ENCODE measurements around the gene MPPED2. TPM values are rescaled to one million over a fixed set of nuclear protein-coding genes. Genes with fewer than 3 reads are reported as not detected.

MPPED2 gene
- total RNA-seq, 5 donors from 2014 or later (not counting 1 experiment from before 2014, with no cell fraction given) = 0.58 to 8.1 (median 0.99) TPM

DNA sequence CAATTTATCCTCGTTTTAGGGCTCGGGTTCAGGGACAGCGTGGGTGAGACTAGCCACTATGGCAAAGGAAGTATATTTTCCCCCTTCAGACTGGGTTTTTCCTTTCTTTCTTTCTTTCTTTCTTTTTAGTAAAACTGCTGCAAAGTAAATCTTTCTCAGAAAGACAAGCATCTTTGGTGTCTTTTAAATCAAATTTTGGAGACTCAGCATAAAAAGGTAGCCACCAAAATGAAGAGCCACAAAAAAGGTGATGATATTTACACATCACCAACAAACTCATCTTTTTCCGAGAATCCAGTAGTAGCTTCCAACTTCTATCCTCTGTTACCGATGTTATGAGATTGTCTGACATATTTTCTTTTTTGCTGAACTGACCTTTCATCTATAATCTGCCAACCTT, 88.6 kb downstream of the MPPED2 start:
- WGBS (ENCODE audit: insufficient coverage) = 60% methylated on average over 1 of the region's 5 CpGs
- POLR2A ChIA-PET = no interaction called here
- Mint-ChIP-seq H3K36me3 (no peaks in the 10 kb centered on the region), H3K4me1 (no peaks in the 10 kb centered on the region), H3K27ac (no peak overlapping the region), H3K4me3 (no peak overlapping the region), H3K27me3 (no peaks in the 10 kb centered on the region), H3K9me3 (no peaks in the 10 kb centered on the region)
- Histone ChIP-seq H3K9me3 (no peaks in the 10 kb centered on the region), H3K27ac (ENCODE audit: low read length) (no peak overlapping the region), H3K27me3 (replicated peaks in 1 of 2; ENCODE audit: control insufficient read depth in 2 of 2, extremely low read depth in 1 of 2, insufficient read depth in 2 of 2, low read length in 1 of 2) (no peaks in the 10 kb centered on the region), H3K36me3 (ENCODE audit: control insufficient read depth in 2 of 2, extremely low read depth in 1 of 2, insufficient read depth in 1 of 2, low read length in 1 of 2) (no peaks in the 10 kb centered on the region), H3K4me1 (ENCODE audit: control insufficient read depth in 1 of 2, extremely low read depth in 1 of 2, insufficient read depth in 2 of 2, low read length in 2 of 2) (no peaks in the 10 kb centered on the region), H3K4me3 (ENCODE audit: control insufficient read depth in 1 of 2, extremely low read depth in 1 of 2, low read length in 1 of 2) (no peak overlapping the region)
- ATAC-seq (replicated peaks in 1 of 4) (no peak), DNase-seq (no peak)
- CTCF ChIA-PET = no interaction called here

DNA sequence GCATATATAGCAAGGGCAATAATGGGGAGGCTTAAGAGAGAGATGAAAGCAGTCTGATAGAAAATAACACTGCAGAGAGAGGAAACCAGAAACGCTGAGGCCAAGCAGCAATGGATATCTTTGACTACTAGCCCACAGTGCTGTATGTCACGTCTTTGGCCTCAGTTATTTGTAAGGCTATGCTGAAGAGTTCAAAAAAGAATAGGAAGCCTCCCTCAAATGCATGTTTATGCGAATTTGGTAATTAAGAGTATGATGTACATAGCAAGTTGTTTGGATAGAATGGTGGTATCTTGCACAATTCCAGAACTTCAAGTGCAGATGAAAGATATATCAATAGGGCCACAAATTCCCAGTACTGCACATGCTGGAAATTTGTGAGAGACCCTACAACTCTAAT, 89.2 kb downstream of the MPPED2 start:
- Histone ChIP-seq H3K36me3 (ENCODE audit: control insufficient read depth in 2 of 2, extremely low read depth in 1 of 2, insufficient read depth in 1 of 2, low read length in 1 of 2) (no peaks in the 10 kb centered on the region), H3K4me1 (ENCODE audit: control insufficient read depth in 1 of 2, extremely low read depth in 1 of 2, insufficient read depth in 2 of 2, low read length in 2 of 2) (no peaks in the 10 kb centered on the region), H3K9me3 (no peaks in the 10 kb centered on the region), H3K4me3 (ENCODE audit: control insufficient read depth in 1 of 2, extremely low read depth in 1 of 2, low read length in 1 of 2) (no peak overlapping the region), H3K27me3 (replicated peaks in 1 of 2; ENCODE audit: control insufficient read depth in 2 of 2, extremely low read depth in 1 of 2, insufficient read depth in 2 of 2, low read length in 1 of 2) (no peaks in the 10 kb centered on the region), H3K27ac (ENCODE audit: low read length) (no peak overlapping the region)
- H3K36me3 Mint-ChIP-seq = no peaks in the 10 kb centered on the region
- WGBS (ENCODE audit: insufficient coverage) = 58% methylated on average over 2 of the region's 3 CpGs
- no peaks in the 10 kb centered on the region for H3K9me3 Mint-ChIP-seq
- H3K4me3 Mint-ChIP-seq = no peak overlapping the region
- DNase-seq (no peak), ATAC-seq (replicated peaks in 1 of 4) (no peak)
- CTCF ChIA-PET = no interaction called here
- POLR2A ChIA-PET = no interaction called here
- no peak overlapping the region for H3K27ac Mint-ChIP-seq
- H3K27me3 Mint-ChIP-seq = no peaks in the 10 kb centered on the region
- no peaks in the 10 kb centered on the region for H3K4me1 Mint-ChIP-seq

DNA sequence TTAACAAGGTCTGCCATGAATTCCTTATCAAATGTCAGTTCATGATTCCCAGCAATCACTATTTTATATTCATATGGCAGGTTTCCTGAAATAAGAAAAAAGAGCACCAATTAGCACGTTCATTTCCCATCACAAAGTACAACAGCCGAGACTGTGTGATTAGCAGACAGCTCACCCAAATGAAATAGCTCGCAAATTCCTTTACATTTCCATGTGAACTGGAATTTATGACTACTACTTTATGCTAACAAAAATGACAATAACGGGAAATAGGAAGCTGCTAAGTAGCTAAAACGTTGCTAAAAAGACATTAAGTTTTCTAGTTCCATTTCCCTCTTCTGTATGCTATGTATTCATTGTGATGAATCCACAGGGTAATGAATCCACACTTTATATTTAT, 90.7 kb downstream of the MPPED2 start:
- CTCF ChIA-PET = no interaction called here
- no peak for DNase-seq

DNA sequence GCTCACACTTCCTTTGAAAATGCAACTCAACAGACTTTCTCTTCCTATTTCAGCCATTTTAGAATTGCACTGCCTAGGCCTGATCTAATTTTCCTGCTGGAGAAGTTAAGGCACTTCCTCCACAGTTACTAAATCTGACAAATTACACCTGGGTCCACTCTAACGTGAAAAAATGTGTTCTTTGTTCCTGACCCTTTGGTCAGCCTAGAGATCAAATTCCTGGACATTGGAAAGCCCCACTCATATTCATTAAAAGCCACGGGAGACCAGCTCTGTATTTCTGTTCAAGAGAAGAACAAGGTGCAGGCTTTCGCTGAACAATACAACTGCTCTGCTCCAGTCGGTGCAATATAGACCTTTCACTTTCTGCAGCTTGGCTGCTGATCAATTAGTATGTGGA, 96.6 kb downstream of the MPPED2 start:
- DNase-seq = no peak
- Mint-ChIP-seq H3K27me3 (peaks cover 2 to 4% of the 10 kb centered on the region in 2 donors), H3K9me3 (no peaks in the 10 kb centered on the region), H3K4me3 (no peak overlapping the region), H3K36me3 (no peaks in the 10 kb centered on the region), H3K27ac (no peak overlapping the region), H3K4me1 (no peaks in the 10 kb centered on the region)
- no peak overlapping the region for H3K4me3 ChIP-seq (ENCODE audit: control insufficient read depth in 1 of 2, extremely low read depth in 1 of 2, low read length in 1 of 2)
- no peak overlapping the region for H3K27ac ChIP-seq (ENCODE audit: low read length)
- 89% methylated on average over 1 of the region's 4 CpGs for WGBS (ENCODE audit: insufficient coverage)
- H3K4me1 ChIP-seq (ENCODE audit: control insufficient read depth in 1 of 2, extremely low read depth in 1 of 2, insufficient read depth in 2 of 2, low read length in 2 of 2) = no peaks in the 10 kb centered on the region
- ATAC-seq (replicated peaks in 1 of 4) = no peak
- ChIA-PET POLR2A (no interaction called here), CTCF (no interaction called here)
- no peaks in the 10 kb centered on the region for H3K9me3 ChIP-seq
- H3K27me3 ChIP-seq (replicated peaks in 1 of 2; ENCODE audit: control insufficient read depth in 2 of 2, extremely low read depth in 1 of 2, insufficient read depth in 2 of 2, low read length in 1 of 2) = no peaks in the 10 kb centered on the region
- H3K36me3 ChIP-seq (ENCODE audit: control insufficient read depth in 2 of 2, extremely low read depth in 1 of 2, insufficient read depth in 1 of 2, low read length in 1 of 2) = no peaks in the 10 kb centered on the region

More for the DNA sequence above, 90.7 kb downstream of the MPPED2 start:
- no peak overlapping the region for H3K4me3 Mint-ChIP-seq
- H3K27me3 Mint-ChIP-seq = no peaks in the 10 kb centered on the region
- Histone ChIP-seq H3K27me3 (replicated peaks in 1 of 2; ENCODE audit: control insufficient read depth in 2 of 2, extremely low read depth in 1 of 2, insufficient read depth in 2 of 2, low read length in 1 of 2) (no peaks in the 10 kb centered on the region), H3K4me1 (ENCODE audit: control insufficient read depth in 1 of 2, extremely low read depth in 1 of 2, insufficient read depth in 2 of 2, low read length in 2 of 2) (no peaks in the 10 kb centered on the region), H3K36me3 (ENCODE audit: control insufficient read depth in 2 of 2, extremely low read depth in 1 of 2, insufficient read depth in 1 of 2, low read length in 1 of 2) (no peaks in the 10 kb centered on the region), H3K27ac (ENCODE audit: low read length) (no peak overlapping the region), H3K4me3 (ENCODE audit: control insufficient read depth in 1 of 2, extremely low read depth in 1 of 2, low read length in 1 of 2) (no peak overlapping the region), H3K9me3 (no peaks in the 10 kb centered on the region)
- POLR2A ChIA-PET = no interaction called here
- no peaks in the 10 kb centered on the region for H3K4me1 Mint-ChIP-seq
- H3K27ac Mint-ChIP-seq = no peak overlapping the region
- H3K9me3 Mint-ChIP-seq = no peaks in the 10 kb centered on the region
- 92% methylated on average over 2 of the region's 5 CpGs for WGBS (ENCODE audit: insufficient coverage)
- no peak for ATAC-seq (replicated peaks in 1 of 4)
- no peaks in the 10 kb centered on the region for H3K36me3 Mint-ChIP-seq

DNA sequence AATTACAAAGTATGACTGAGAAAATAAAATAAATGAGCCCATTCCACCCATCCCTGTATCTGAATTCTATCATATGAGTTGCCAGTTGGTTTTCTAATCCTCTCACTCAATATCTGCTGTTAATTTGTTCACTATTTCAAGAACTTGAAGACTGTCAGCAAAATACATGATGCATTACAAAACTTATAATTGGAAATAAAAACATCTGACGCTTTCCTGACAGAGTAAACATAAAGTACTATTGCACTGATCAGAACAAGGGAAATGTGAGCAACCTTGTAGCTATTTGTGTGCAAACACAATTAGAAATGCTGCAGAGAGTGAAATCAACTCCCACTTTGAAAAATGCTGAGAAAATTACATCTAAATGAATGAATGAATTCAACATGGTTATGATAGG, 97.1 kb downstream of the MPPED2 start:
- H3K4me3 Mint-ChIP-seq = no peak overlapping the region
- CTCF ChIA-PET = no interaction called here

DNA sequence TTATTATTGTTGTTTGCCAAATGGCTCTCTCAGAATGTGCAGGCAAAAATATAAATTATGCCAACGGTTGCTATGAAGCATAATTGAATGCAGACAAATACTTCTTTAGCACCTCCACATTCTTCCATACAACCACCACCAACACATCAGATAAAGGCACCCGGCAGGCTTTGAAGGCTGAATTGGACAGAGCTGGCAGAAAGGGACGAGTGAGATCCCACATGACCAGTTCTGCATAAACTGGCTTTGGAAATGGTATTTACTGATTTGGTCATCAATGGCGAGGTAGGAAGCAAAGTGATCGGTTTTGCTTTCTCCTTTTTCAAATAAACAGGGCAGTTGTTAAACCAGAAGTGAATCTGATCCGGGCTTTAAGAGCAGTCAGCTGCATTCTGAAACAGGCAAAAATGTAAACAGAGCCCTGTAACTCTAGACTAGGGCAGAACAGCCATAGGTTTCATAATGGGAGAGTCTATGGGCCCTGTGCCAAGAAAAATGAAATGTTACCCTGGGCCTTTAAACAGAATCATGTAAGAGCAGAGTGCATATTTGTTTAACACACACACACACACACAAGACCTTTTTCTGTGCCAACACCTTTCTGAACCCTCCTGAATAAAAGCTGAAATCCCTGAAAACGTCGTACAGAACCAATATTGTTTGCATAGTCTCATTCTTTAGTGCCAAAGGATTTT, 97.7 kb downstream of the MPPED2 start:
- 26% methylated on average over 3 of the region's 8 CpGs for WGBS (ENCODE audit: insufficient coverage)
- ChIA-PET POLR2A (no interaction called here), CTCF (no interaction called here)
- Histone ChIP-seq H3K27me3 (replicated peaks in 1 of 2; ENCODE audit: control insufficient read depth in 2 of 2, extremely low read depth in 1 of 2, insufficient read depth in 2 of 2, low read length in 1 of 2) (no peaks in the 10 kb centered on the region), H3K9me3 (no peaks in the 10 kb centered on the region), H3K4me1 (ENCODE audit: control insufficient read depth in 1 of 2, extremely low read depth in 1 of 2, insufficient read depth in 2 of 2, low read length in 2 of 2) (no peaks in the 10 kb centered on the region), H3K27ac (ENCODE audit: low read length) (no peak overlapping the region), H3K4me3 (ENCODE audit: control insufficient read depth in 1 of 2, extremely low read depth in 1 of 2, low read length in 1 of 2) (no peak overlapping the region), H3K36me3 (ENCODE audit: control insufficient read depth in 2 of 2, extremely low read depth in 1 of 2, insufficient read depth in 1 of 2, low read length in 1 of 2) (no peaks in the 10 kb centered on the region)
- H3K36me3 Mint-ChIP-seq = no peaks in the 10 kb centered on the region
- H3K4me3 Mint-ChIP-seq = no peak overlapping the region
- DNase-seq (no peak), ATAC-seq (replicated peaks in 1 of 4) (no peak)
- H3K27me3 Mint-ChIP-seq = peaks cover 3 to 4% of the 10 kb centered on the region in 2 donors
- no peaks in the 10 kb centered on the region for H3K9me3 Mint-ChIP-seq
- H3K27ac Mint-ChIP-seq = no peak overlapping the region
- no peaks in the 10 kb centered on the region for H3K4me1 Mint-ChIP-seq

More for the DNA sequence above, 97.1 kb downstream of the MPPED2 start:
- no peaks in the 10 kb centered on the region for H3K36me3 ChIP-seq (ENCODE audit: control insufficient read depth in 2 of 2, extremely low read depth in 1 of 2, insufficient read depth in 1 of 2, low read length in 1 of 2)
- POLR2A ChIA-PET = no interaction called here
- Mint-ChIP-seq H3K36me3 (no peaks in the 10 kb centered on the region), H3K27ac (no peak overlapping the region), H3K27me3 (peaks cover 3 to 4% of the 10 kb centered on the region in 2 donors), H3K9me3 (no peaks in the 10 kb centered on the region), H3K4me1 (no peaks in the 10 kb centered on the region)
- no CpG with 5 or more reads among the region's 1 CpG for WGBS (ENCODE audit: insufficient coverage)
- H3K4me1 ChIP-seq (ENCODE audit: control insufficient read depth in 1 of 2, extremely low read depth in 1 of 2, insufficient read depth in 2 of 2, low read length in 2 of 2) = no peaks in the 10 kb centered on the region
- H3K27me3 ChIP-seq (replicated peaks in 1 of 2; ENCODE audit: control insufficient read depth in 2 of 2, extremely low read depth in 1 of 2, insufficient read depth in 2 of 2, low read length in 1 of 2) = no peaks in the 10 kb centered on the region
- H3K27ac ChIP-seq (ENCODE audit: low read length) = no peak overlapping the region
- H3K9me3 ChIP-seq = no peaks in the 10 kb centered on the region
- ATAC-seq (replicated peaks in 1 of 4) (no peak), DNase-seq (no peak)
- H3K4me3 ChIP-seq (ENCODE audit: control insufficient read depth in 1 of 2, extremely low read depth in 1 of 2, low read length in 1 of 2) = no peak overlapping the region

Data from T-cell (primary cell).